H9 (cell line): ENCODE data around the gene ELFN2. TPM values are rescaled to one million over a fixed set of nuclear protein-coding genes. Genes with fewer than 3 reads are reported as not detected.

Experiments
- DNase-seq: peaks from one replicate; pipeline ENCODE4 v3.0.0-alpha.2; 2017
- H2AFZ ChIP-seq: one replicate; pipeline ENCODE4 v1.6.1; 2013; ENCODE audit warnings: mild to moderate bottlenecking, low read length, control low read depth, moderate library complexity
- H2AK5ac ChIP-seq: 2 replicates; pipeline ENCODE4 v1.6.1; 2013; ENCODE audit warnings: low read length, control low read depth, mixed read lengths; ENCODE audit not compliant: insufficient read length
- H2BK120ac ChIP-seq: one replicate; pipeline ENCODE4 v1.6.1; 2013; ENCODE audit warnings: low read depth, mild to moderate bottlenecking, low read length, control low read depth, inconsistent platforms; ENCODE audit not compliant: poor library complexity, severe bottlenecking
- H2BK12ac ChIP-seq: 2 replicates; pipeline ENCODE4 v1.6.1; 2013; ENCODE audit warnings: low read length, control low read depth, mixed read lengths, low read depth; ENCODE audit not compliant: insufficient read length
- H2BK15ac ChIP-seq: 2 replicates; pipeline ENCODE4 v1.6.1; 2013; ENCODE audit warnings: low read depth, low read length, control low read depth
- H2BK20ac ChIP-seq: one replicate; pipeline ENCODE4 v1.6.1; 2013; ENCODE audit warnings: low read depth, mild to moderate bottlenecking, low read length, control low read depth, inconsistent platforms; ENCODE audit not compliant: poor library complexity, severe bottlenecking
- H2BK5ac ChIP-seq: 2 replicates; pipeline ENCODE4 v1.6.1; 2013; ENCODE audit warnings: low read length, control low read depth, mixed read lengths; ENCODE audit not compliant: insufficient read length
- H3K14ac ChIP-seq: 2 replicates; pipeline ENCODE4 v1.6.1; 2013; ENCODE audit warnings: low read length, control low read depth; ENCODE audit not compliant: insufficient read depth
- H3K18ac ChIP-seq: 2 replicates; pipeline ENCODE4 v1.6.1; 2013; ENCODE audit warnings: low read depth, mild to moderate bottlenecking, mixed read lengths, low read length, control low read depth; ENCODE audit not compliant: insufficient read length
- H3K23ac ChIP-seq: 2 replicates; pipeline ENCODE4 v1.6.1; 2013; ENCODE audit warnings: low read length, control low read depth, mixed read lengths, low read depth; ENCODE audit not compliant: insufficient read length
- H3K23me2 ChIP-seq: 2 replicates; pipeline ENCODE4 v1.6.1; 2013; ENCODE audit warnings: low read depth, mild to moderate bottlenecking, mixed read lengths, low read length, control low read depth; ENCODE audit not compliant: insufficient read length, poor library complexity, severe bottlenecking
- H3K27ac ChIP-seq: 2 replicates; pipeline ENCODE4 v1.5.1; 2013; ENCODE audit warnings: low read length, control low read depth, mixed read lengths, low read depth; ENCODE audit not compliant: insufficient read length
- H3K27me3 ChIP-seq: 2 replicates; pipeline ENCODE4 v1.6.1; 2013; ENCODE audit warnings: low read length, control low read depth, inconsistent platforms; ENCODE audit not compliant: insufficient read depth
- H3K4ac ChIP-seq: 2 replicates; pipeline ENCODE4 v1.6.1; 2013; ENCODE audit warnings: low read depth, mild to moderate bottlenecking, control low read depth, inconsistent platforms, low read length, moderate library complexity
- H3K4me1 ChIP-seq: 2 replicates; pipeline ENCODE4 v1.6.1; 2013; ENCODE audit warnings: low read length, control low read depth, inconsistent platforms; ENCODE audit not compliant: insufficient read depth
- H3K4me2 ChIP-seq: 2 replicates; pipeline ENCODE4 v1.6.1; 2013; ENCODE audit warnings: low read length, control low read depth, mixed read lengths; ENCODE audit not compliant: insufficient read length, insufficient read depth
- H3K56ac ChIP-seq: 2 replicates; pipeline ENCODE4 v1.6.1; 2013; ENCODE audit warnings: low read depth, mild to moderate bottlenecking, mixed read lengths, low read length, control low read depth; ENCODE audit not compliant: insufficient read length
- H3K79me1 ChIP-seq: 2 replicates; pipeline ENCODE4 v1.6.1; 2013; ENCODE audit warnings: low read depth, mild to moderate bottlenecking, moderate library complexity, low read length, control low read depth, inconsistent platforms; ENCODE audit not compliant: insufficient read depth, poor library complexity, severe bottlenecking
- H3K79me2 ChIP-seq: 2 replicates; pipeline ENCODE4 v1.6.1; 2013; ENCODE audit warnings: low read length, control low read depth, inconsistent platforms; ENCODE audit not compliant: insufficient read depth
- H3K9ac ChIP-seq: 2 replicates; pipeline ENCODE4 v1.6.1; 2013; ENCODE audit warnings: low read length, control low read depth, mixed read lengths; ENCODE audit not compliant: insufficient read length; ENCODE audit errors: extremely low read depth
- H3K9me3 ChIP-seq: one replicate; pipeline ENCODE4 v1.6.1; 2013; ENCODE audit warnings: low read depth, low read length, inconsistent platforms; ENCODE audit not compliant: control insufficient read depth
- H3T11ph ChIP-seq: one replicate; pipeline ENCODE4 v1.6.1; 2013; ENCODE audit warnings: mild to moderate bottlenecking, low read length, control low read depth, inconsistent platforms
- H4K20me1 ChIP-seq: one replicate; pipeline ENCODE4 v1.6.1; 2013; ENCODE audit not compliant: control insufficient read depth, insufficient read length, insufficient read depth
- H4K5ac ChIP-seq: 2 replicates; pipeline ENCODE4 v1.6.1; 2013; ENCODE audit warnings: low read depth, mild to moderate bottlenecking, mixed read lengths, low read length, control low read depth; ENCODE audit not compliant: insufficient read length
- H4K8ac ChIP-seq: replicated peaks from 2 replicates; pipeline ENCODE4 v1.6.1; 2013; ENCODE audit warnings: low read length, control low read depth, mixed read lengths, low read depth; ENCODE audit not compliant: insufficient read length
- H4K91ac ChIP-seq: 2 replicates; pipeline ENCODE4 v1.6.1; 2013; ENCODE audit warnings: low read depth, mild to moderate bottlenecking, moderate library complexity, mixed read lengths, low read length, control low read depth; ENCODE audit not compliant: insufficient read length
- H3K27ac Mint-ChIP-seq, 3 experiments: 2 replicates in 2 of 3; 3 replicates in 1 of 3; pipeline ENCODE4 v1.8.0; 2020 to 2021; ENCODE audit warnings: mixed read lengths in 3 of 3, mild to moderate bottlenecking in 1 of 3, moderate library complexity in 1 of 3
- H3K27me3 Mint-ChIP-seq: 2 replicates; pipeline ENCODE4 v1.8.0; 2021; ENCODE audit warnings: low read depth, mild to moderate bottlenecking, moderate library complexity, mixed read lengths
- H3K36me3 Mint-ChIP-seq, 3 experiments: 2 replicates in 2 of 3; 3 replicates in 1 of 3; pipeline ENCODE4 v1.8.0; 2020 to 2021; ENCODE audit warnings: low read depth in 3 of 3, mixed read lengths in 3 of 3; ENCODE audit not compliant: insufficient read depth in 1 of 3
- H3K4me1 Mint-ChIP-seq, 2 experiments: 2 replicates each; pipeline ENCODE4 v1.8.0; 2020; ENCODE audit warnings: mixed read lengths in 2 of 2
- H3K4me3 Mint-ChIP-seq, 2 experiments: 2 replicates in 1 of 2; 3 replicates in 1 of 2; pipeline ENCODE4 v1.8.0; 2020 to 2021; ENCODE audit warnings: mild to moderate bottlenecking in 2 of 2, mixed read lengths in 2 of 2, moderate library complexity in 1 of 2
- H3K9me3 Mint-ChIP-seq, 2 experiments: 2 replicates in 1 of 2; 3 replicates in 1 of 2; pipeline ENCODE4 v1.8.0; 2020; ENCODE audit warnings: mild to moderate bottlenecking in 2 of 2, mixed read lengths in 2 of 2, moderate library complexity in 1 of 2
- CTCF ChIP-seq: fragments of 200-600 bp; sonication (generic); conservative IDR thresholded peaks from 3 replicates; pipeline ENCODE4 v1.8.0; 2021; ENCODE audit warnings: antibody characterized with exemption, mild to moderate bottlenecking
- WGBS: extraction: QIAGEN DNeasy Blood & Tissue Kit; methylation state at CpG from one replicate; pipeline ENCODE4 v1.1.7; 2013; ENCODE audit warnings: missing lambda C conversion rate, low lambda C conversion rate, mixed read lengths; ENCODE audit not compliant: insufficient read length; ENCODE audit errors: extremely low coverage; 5-methylcytosine and 5-hydroxymethylcytosine counted together
- total RNA-seq: library from RNA; stranded (reverse); gene quantifications from 2 replicates; pipeline ENCODE4 v1.2.1, GENCODE V29; 2021

ELFN2 gene
- total RNA-seq, 1 experiment from 2014 or later, result 0.70 TPM

GRCh38 chr22:37377927-37378326 is 49.4 kb downstream of the ELFN2 start:
- Histone ChIP-seq H3K27me3 (no peaks in the 10 kb centered on the region), H2BK20ac (no peak overlapping the region), H3K4me2 (no peak overlapping the region), H4K8ac (no peak overlapping the region), H2BK5ac (no peak overlapping the region), H2AFZ (no peak overlapping the region), H3T11ph (no peak overlapping the region), H4K20me1 (no peaks in the 10 kb centered on the region), H2AK5ac (no peak overlapping the region), H3K18ac (no peak overlapping the region), H3K27ac (no peak overlapping the region), H3K23me2 (no peaks in the 10 kb centered on the region), H3K79me1 (no peaks in the 10 kb centered on the region), H3K9me3 (no peaks in the 10 kb centered on the region), H2BK15ac (no peak overlapping the region), H3K14ac (no peak overlapping the region; the same call in 1 of the 2 replicates), H3K23ac (no peak overlapping the region), H2BK12ac (no peak overlapping the region), H3K56ac (no peak overlapping the region), H3K9ac (no peak overlapping the region), H2BK120ac (no peak overlapping the region), H3K4ac (no peak overlapping the region), H4K91ac (no peak overlapping the region), H3K79me2 (no peaks in the 10 kb centered on the region), H3K4me1 (no peaks in the 10 kb centered on the region), H4K5ac (no peak overlapping the region)
- no peak for DNase-seq
- no peak for TF ChIP-seq CTCF
- Mint-ChIP-seq H3K36me3 (no peaks in the 10 kb centered on the region), H3K4me3 (no peak overlapping the region; a peak in 1 of 5 replicates), H3K4me1 (peaks cover 0 to 9% of the 10 kb centered on the region in 2 experiments; a peak in 2 of 4 replicates), H3K27ac (no peak overlapping the region), H3K27me3 (peaks cover 12% of the 10 kb centered on the region), H3K9me3 (no peaks in the 10 kb centered on the region)
- no CpG with 5 or more reads among the region's 14 CpGs for WGBS
